NOMO-1 treated with dmso at 0.1 percent for 144 hours (cell line): ENCODE data around the gene GPC3.
A peak's percentile ranks its signal among the peaks of the same experiment; 100 is the strongest.
"Not testable (repeated sequence)": the region's sequence is repeated elsewhere in the genome, so short reads cannot be mapped to it uniquely, and the experiment has no call there.

ENCODE experiments used
- DNase-seq: peaks from one replicate; lab custom pipeline; 2025; ENCODE audit not compliant: unreplicated experiment; lab: John Stamatoyannopoulos, UW

The GPC3 gene

DNA sequence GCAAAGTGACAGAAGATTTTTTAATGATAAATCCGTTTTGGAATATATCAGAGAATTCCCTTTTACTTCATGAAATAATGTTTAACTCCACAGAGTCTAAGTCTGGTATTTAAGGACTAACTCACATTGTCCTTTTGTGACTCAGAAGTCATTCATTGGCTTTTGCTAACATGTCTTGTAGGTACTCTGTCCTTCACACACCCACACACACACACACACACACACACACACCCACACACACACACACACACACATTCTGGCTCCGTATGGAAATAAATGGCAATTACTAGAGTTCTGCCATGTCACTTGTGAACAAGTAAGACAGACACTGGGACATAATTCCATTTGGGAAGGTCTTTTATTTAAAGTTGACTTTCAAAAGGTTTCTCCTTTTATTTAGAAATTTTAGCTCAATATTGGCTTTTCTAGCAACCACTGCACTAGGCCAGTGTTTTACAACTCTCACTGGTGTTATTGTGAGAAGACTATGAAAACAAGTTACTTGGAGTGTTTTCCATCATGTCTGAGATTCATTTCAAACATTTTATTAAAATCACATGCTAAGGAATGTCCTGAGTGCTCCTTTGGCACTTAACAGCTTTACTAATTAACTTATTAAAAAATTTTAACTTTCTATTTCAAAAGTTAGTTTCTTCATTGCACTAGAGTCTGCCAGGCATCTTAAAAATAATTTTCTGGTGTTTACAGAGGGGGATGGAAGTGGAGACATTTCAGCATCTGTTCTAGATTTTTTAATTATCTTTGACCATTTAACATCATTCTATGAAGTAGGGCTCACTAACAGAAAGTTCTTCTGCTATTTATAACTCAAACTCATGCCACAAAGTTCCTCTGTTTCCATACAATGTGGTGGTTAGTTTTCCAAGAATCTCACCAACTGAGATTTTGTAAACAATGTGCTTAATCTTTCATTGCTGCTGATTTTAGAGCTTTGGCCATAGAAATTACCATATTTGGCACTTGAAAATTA lies 329.8 kb downstream of the GPC3 start:
- DNase-seq = no peak

DNA sequence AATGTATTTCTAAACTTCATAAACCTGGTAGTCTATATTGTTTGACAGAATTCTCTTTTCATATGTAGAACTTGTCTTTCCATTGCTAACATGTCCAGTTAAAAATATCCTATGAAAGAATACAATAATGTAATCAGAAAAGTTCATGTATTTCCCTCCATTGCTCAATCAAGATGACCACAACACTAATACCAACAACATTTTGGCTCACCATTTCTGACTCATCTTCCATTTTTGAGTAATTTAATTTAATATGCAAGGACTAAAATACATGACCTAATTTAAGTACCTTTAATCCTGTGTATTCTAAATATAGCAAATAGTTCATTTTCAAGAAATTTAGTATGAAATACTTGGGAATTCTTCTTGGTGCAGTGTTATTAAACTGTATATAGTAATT lies 330.6 kb downstream of the GPC3 start:
- DNase-seq = no peak

DNA sequence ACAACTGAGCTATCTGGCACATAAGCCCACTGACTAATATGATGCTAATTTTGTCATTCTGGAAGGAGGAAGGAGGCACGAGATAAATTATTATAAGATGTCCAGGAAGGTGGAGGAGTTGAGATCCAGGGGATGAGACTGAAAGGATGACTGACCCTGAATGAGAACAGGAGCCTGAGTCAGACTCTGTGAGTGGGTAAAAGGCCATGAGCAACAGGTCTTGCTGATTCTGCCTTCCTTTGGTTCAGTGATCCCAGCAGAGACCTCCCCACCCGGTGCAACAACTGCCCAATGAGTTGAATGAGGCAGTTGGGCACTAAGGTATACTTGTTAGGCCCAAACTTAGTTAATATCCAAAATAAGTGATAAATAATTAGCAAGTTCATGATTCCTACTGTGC lies 332.0 kb downstream of the GPC3 start:
- DNase-seq = no peak

DNA sequence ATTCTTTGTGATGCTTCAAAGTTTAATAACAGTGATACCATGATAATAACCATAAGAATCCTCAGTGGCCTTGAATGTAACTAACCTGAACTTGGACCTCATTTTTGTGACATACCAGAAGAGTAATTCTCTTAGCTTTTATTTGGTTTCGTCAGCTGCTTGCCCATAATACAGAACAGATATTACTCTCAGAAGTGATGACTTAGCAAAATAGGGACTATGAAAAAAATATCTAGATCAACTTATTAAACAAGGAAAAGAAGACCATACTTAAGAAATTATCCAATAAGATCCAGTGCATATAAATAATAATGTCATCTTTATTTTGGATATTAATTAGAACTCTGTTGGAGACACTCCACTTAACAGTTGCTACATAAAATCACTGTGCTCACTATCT lies 333.2 kb downstream of the GPC3 start:
- no peak for DNase-seq

DNA sequence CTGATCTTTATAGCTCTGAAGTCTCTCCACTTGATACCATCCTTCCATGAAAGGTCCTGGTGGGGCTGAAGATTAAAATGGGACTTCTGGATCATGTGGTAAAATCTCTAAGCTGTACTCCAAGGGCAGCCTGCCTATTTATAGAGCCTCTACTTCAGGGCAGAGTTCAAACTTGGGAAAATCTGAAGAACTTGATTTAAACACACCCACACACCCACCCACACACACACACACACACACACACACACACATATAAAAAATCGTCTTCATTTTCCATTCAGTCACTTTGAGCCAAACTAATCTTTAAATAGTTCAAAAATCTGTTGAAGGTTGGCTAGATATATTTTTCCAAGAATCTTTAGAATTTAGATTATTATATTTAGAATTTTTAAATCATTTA lies 335.2 kb downstream of the GPC3 start:
- no peak for DNase-seq

DNA sequence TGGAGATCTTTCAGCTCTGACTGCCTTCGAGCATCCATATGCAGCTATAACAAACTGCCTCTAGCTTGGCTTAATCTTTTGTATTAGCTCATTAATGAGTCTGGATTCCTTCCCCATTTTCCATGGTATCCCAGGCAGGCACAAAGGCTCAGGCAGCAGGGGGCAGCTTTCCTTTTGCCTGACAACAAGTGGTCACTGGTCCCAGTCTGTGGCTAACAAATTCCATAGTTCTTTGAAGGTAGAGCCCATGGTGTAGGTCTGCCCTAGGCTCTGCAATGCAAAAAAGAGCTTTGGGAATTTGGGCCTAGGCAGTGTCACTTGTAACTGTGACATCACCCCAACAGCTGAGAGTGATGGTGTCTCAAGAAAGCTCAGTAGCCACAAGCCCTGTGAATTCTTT lies 335.7 kb downstream of the GPC3 start:
- DNase-seq = no peak

DNA sequence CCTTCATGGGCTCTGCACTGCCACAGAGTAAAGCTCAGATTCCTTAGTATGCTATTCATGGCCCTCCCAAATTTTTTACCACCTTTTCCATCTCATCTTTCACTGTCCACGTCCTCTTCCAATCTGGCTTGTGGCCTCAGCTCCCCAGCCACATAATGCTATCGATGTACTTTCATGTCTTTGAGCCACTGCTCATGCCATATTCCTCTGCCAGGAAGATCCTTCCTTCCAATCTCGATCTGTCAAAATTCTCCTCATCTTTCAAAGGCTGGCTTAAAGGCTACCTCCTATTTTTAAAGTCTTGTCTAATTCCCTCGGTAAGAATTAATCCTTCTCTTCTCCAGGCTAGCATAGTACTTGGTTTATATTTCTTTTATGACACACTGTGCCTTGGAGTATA lies 336.8 kb downstream of the GPC3 start:
- DNase-seq = no peak

DNA sequence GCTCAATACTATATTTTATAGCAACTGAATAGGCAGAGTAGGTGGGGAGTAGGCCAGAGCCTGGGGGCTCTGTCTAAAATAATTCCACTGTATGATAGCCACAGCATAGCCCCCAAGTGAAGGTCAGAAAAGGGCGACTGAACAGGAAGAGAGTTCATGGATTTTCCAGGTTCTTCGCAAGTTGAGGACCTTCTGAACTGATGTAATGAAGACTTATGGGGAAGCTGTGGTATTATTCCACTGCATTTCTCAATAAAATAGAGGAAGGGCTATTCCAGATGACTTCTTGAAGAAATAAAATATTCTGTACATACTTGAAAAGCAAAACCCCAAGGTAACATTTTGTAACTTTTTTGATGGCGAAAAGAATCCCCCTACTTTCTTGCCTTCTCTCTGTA lies 338.7 kb downstream of the GPC3 start:
- DNase-seq = no peak

DNA sequence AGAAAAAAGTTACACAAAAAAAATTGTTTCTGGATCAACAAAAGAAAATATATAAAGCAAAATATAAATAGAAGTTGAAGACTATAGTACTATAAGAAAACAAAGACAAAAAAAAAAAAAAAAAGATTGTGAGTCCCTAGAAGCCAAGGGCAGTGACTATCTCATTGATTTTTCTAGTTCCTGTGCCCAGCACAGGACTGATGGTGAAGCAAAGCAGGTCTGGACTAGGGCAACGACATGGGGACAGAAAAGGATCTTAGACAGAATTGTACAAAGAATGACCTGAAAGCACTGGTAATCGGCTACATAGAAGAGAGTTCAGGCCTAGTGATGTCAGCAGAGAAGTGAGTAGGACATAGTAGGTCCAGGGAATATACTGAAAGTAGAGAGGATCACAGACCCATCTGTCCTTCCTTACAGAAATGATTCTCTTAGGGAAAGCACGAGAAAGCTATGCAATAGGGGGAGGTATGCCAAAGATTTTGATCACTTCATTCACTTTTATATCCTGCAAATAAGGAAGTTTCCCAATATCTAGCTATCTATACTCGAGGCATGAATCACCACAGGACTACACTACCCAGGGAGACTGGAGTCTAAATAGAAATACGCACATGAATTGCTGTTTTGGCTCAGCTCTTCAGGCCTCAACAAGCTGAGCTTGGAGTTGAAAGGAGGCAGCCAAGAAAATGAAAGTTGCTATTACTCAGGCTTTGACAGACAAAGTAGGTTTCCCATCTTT lies 339.2 kb downstream of the GPC3 start:
- peak; percentile 34 for DNase-seq

DNA sequence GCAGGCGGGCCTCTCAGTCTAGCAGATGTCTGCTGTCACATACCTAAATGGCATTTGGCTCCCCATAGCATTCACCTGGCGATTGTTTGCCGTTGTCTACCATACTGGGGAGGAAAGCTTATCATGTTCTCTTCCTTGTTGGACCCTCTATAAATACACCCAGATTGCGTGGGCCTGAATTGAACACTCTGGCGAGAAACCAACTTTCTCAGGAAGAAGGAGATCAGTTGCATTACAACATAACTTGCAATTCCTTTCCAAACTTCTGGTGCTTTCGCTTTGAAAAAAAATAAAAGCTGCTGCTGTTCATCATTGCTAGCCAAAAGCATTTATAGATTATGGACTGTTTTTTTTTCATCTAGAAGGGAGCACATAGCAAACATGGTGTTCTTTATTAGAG lies 340.1 kb downstream of the GPC3 start:
- no peak for DNase-seq

DNA sequence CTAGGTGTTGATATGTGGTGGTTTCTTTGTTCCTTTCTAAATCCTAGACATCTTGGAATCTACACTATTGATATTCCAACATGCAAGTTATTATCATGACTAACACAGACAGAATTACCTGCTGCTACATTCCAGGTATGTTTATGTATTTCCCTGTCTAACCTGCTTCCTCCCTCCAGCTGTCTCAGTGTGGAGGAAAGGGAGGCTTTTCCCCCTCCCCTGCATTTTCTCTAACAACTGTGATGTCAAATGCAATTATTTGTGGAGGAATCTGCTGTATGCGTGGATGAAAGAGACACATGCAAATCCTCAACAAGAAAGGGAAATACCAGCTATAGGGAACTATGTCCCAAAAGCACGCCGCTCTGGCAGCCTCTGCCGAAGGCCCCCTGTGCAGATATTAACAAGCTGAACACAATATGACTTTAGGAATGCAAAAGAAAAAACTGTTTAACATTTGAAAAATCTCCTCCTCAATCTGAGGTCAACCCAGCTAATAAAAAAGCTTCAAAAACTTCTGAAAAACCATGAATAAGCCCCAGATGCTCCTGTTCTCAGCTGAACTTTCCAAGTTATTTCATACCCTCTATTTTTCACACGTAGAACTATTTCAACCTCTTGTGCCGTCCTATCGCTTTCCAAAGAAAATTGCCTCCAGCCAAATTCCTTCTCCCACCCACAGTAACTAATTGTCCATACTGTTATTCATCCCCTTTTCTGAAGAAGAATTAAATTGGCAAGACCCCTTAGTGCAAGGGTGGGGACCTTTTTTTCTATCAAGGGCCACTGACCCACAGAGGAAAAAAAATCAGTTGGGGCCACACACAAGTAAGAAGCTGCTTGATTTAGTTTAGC lies 345.0 kb downstream of the GPC3 start:
- DNase-seq = no peak

DNA sequence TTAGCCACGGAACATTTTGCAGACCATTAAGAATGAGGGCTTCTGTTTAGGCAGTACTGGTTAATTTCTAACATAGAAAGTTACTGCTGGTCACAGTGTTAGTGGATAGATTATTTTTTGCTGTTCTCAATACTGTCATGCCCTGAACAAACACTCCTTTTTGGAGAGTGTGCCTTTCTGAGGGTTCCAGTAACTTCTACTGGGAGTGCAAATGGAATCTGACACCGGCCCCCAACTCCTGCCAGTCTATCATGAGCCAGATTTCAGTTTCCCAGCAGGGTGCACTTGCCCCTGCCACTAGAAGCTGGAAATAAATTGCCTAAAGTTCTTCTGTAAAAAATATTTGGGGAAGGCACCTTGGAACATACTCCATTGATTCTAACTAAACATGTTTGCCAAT lies 345.7 kb downstream of the GPC3 start:
- DNase-seq = no peak

DNA sequence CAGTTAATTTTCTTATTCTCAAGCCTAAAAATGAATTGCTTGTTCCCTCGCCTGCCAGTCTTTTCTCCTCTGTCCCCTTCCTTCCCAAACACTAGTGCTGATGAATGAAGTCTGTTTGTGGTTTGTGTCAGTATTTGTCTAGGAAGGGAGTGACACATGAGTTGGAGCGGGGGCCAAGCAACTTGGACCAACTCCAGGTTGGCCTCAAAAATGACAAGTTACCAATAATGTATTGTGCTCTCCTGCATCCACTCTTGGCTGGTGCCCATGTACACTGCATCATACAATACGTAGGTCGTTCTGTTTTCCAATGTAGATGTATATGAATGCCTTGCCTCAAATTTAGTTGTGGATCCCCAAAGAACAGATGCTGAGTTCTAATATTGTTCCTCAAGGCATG lies 347.1 kb downstream of the GPC3 start:
- DNase-seq = no peak

DNA sequence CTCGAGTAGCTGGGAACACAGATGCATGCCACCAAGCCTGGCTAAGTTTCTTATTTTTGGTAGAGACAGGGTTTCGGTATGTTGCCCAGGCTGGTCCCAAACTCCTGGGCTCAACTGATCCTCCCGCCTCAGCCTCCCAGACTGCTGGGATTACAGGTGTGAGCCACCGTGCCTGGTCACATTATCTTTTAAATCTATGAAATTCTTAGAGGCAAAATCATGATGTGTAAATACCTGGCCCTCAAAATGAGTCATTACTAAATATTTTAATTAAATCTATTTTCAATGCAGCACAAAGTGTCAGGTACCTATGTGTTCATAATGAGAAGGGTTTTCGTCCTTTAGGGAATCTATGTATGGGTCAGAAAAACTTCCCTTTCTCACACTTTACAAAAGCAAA lies 347.6 kb downstream of the GPC3 start:
- no peak for DNase-seq

DNA sequence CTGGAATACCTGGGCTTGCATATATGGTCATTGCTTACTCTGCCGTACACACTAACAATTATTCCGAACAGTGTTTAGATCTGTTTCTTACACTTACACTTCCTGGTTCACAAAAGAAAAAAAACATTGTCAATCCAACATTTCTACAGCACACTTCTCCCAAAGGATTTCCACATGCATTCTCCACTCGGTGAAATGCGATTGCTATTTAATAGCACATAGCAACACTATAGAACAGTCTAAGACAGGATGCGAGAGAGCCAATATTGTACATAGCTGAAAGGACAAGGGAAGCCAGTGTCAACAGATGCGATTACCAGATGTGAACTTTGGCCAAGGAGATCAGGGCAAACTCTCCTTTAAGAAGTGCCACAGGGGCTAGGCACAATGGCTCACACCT lies 349.4 kb downstream of the GPC3 start:
- no peak for DNase-seq

DNA sequence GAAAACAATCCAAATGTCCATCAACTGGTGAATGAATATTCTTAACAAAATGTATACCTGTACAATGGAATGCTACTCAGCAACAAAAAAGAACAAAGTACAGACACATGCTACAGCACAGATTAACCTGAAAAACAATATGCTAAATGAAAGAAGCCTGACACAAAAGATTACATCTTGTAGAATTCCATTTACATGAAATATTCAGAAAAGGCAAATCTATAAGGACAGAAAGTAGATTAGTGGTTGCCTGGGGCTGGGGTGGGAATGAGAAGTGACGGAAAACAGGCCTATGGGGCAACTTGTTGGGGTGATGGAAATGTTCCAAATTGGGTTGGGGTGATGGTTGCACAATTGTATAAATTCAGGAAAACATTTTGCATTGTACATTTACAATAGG lies 351.0 kb downstream of the GPC3 start:
- no peak for DNase-seq

DNA sequence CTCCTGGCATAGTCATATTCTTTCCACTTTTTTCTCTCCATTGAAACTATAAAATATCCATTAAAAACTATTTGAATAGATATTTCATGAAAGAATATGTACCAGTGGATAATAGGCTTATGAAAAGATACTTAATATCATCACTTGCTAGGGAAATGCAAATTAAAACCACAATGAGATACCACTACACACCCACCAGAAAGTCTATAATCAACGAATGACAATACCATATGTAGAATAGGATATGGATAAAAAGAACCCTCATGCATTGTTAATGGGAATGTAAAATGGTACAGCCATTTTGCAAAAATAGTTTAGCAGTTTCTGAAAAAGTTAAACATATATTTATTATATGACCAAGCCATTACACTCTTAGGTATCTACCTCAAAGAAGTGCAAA lies 351.4 kb downstream of the GPC3 start:
- DNase-seq = no peak

DNA sequence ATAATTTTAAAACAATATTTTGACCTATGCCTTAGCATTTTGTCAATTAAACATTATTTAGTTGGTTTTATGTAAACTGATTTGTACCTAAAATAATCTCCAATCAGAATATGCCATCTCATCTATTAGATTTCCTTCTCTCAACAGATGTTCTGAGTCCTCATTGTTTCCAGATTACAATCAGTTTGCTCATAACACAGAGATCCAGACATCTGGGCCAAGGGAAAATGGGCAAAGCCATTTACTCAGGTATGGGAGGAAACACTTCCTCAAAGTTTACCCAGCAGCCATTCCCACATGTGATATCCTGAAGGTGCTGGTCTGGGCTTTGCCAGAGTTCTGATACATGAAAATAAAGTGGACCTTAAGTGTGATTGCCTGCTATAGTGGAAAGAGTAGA lies 352.2 kb downstream of the GPC3 start:
- DNase-seq = no peak

DNA sequence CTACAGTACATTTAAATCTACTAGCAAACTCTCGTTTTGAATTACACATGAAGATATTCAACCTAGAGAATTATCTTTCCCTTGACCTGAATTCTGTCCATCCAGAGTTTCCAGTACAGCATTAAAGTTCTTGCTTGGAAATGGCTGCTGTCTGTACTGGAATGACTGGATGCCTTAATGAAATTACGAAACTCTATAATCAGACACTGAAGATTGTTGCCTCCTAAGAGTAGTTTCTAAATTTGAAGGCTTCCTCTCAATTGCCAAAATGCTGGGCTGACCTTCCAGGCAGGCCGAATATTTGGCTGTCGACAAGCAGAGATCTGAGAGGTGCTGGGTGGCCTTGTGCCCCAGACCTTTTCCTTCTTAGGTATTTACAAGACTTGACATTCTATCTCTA lies 355.0 kb downstream of the GPC3 start:
- no peak for DNase-seq

DNA sequence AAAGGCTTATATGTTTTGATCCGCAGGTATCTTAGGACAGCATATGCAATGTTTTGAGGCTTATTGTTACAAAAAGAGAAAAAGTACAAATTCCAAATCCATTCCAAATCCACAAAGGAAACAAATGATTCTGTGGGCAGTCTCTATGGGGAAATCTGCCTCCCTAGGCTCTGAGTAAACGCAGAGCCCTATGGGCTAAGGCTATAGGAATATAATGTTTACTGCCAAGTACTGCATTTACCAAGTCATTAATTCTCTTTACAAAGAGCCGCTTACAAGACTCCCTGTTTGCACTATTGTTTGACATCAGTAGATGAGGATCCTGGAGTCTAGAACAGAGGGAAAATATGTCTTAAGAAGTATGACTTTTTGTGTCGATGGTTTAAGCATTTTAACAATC lies 357.7 kb downstream of the GPC3 start:
- DNase-seq = no peak

DNA sequence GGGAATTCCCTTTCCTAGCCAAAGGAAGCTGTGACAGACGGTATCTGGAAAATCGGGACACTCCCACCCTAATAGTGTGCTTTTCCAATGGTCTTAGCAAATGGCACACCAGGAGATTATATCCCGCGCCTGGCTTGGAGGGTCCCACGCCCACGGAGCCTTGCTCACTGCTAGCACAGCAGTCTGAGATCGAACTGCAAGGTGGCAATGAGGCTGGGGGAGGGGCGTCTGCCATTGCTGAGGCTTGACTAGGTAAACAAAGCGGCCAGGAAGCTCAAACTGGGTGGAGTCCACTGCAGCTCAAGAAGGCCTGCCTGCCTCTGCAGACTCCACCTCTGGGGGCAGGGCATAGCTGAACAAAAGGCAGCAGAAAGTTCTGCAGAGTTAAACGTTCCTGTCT lies 364.0 kb downstream of the GPC3 start:
- DNase-seq = not testable (repeated sequence)
